Endodermal cell (in vitro differentiated cells): ENCODE measurements around the gene TPSB2. TPM values are rescaled to one million over a fixed set of nuclear protein-coding genes. Genes with fewer than 3 reads are reported as not detected.

ENCODE experiments used
- DNase-seq: peaks from one replicate; pipeline ENCODE4 v3.0.0-alpha.2; 2017
- H3K27ac ChIP-seq: 2 replicates; pipeline ENCODE4 v1.5.1; 2013; ENCODE audit warnings: mild to moderate bottlenecking, low read depth, low read length, moderate library complexity
- H3K27me3 ChIP-seq: 2 replicates; pipeline ENCODE4 v1.6.1; 2013; ENCODE audit warnings: mild to moderate bottlenecking, low read length, moderate library complexity; ENCODE audit not compliant: insufficient read depth, control insufficient read depth, poor library complexity, severe bottlenecking
- H3K36me3 ChIP-seq: 2 replicates; pipeline ENCODE4 v1.7.0; 2013; ENCODE audit warnings: mild to moderate bottlenecking, low read length, moderate library complexity; ENCODE audit not compliant: control insufficient read depth, insufficient read depth
- H3K4me1 ChIP-seq: one replicate; pipeline ENCODE4 v1.7.0; 2013; ENCODE audit warnings: low read length; ENCODE audit not compliant: control insufficient read depth, insufficient read depth
- H3K4me3 ChIP-seq: 2 replicates; pipeline ENCODE4 v1.5.1; 2013; ENCODE audit warnings: mild to moderate bottlenecking, low read length, moderate library complexity
- H3K9ac ChIP-seq: 2 replicates; pipeline ENCODE4 v1.6.1; 2013; ENCODE audit warnings: mild to moderate bottlenecking, low read length, moderate library complexity; ENCODE audit not compliant: poor library complexity, severe bottlenecking; ENCODE audit errors: extremely low read depth
- H3K9me3 ChIP-seq: 2 replicates; pipeline ENCODE4 v1.6.1; 2013; ENCODE audit warnings: mild to moderate bottlenecking, low read length, moderate library complexity; ENCODE audit not compliant: control insufficient read depth
- H3K27ac Mint-ChIP-seq: 2 replicates; pipeline ENCODE4 v1.8.0; 2020; ENCODE audit warnings: mixed read lengths
- H3K27me3 Mint-ChIP-seq: 2 replicates; pipeline ENCODE4 v1.8.0; 2021; ENCODE audit warnings: mild to moderate bottlenecking, mixed read lengths; ENCODE audit not compliant: insufficient read depth
- H3K36me3 Mint-ChIP-seq: 2 replicates; pipeline ENCODE4 v1.8.0; 2020; ENCODE audit warnings: low read depth, mixed read lengths
- H3K4me1 Mint-ChIP-seq: 2 replicates; pipeline ENCODE4 v1.8.0; 2020; ENCODE audit warnings: mixed read lengths
- H3K4me3 Mint-ChIP-seq: 2 replicates; pipeline ENCODE4 v1.8.0; 2020; ENCODE audit warnings: mild to moderate bottlenecking, moderate library complexity, mixed read lengths
- H3K9me3 Mint-ChIP-seq: 2 replicates; pipeline ENCODE4 v1.8.0; 2020; ENCODE audit warnings: mild to moderate bottlenecking, mixed read lengths
- WGBS, 2 experiments: methylation state at CpG; one replicate each; pipeline versions ENCODE4 v1.1.5 to v1.1.7; 2013; ENCODE audit warnings: missing lambda C conversion rate in 2 of 2, mixed read lengths in 1 of 2; ENCODE audit not compliant: insufficient coverage in 1 of 2, insufficient read length in 1 of 2; 5-methylcytosine and 5-hydroxymethylcytosine counted together
- total RNA-seq, 2 donors: library from RNA; stranded (reverse); fragmentation: NEBNext Ultra II Directional in 1 of 2; extraction: Animal tissue kit (Norgen Biotek cat#: 25700) in 1 of 2; gene quantifications; 2 replicates in 1 of 2; 3 replicates in 1 of 2; pipeline ENCODE4 v1.2.1, GENCODE V29; 2021
- TF ChIP-seq, protein P1 (sequence below): fragments of 200-600 bp; sonication (generic); conservative IDR thresholded peaks from 2 replicates; pipeline ENCODE4 v1.5.0; 2021; ENCODE audit warnings: antibody characterized with exemption, mild to moderate bottlenecking

The TPSB2 gene
- total RNA-seq, 2 donors from 2014 or later: not detected

- DNase-seq: no peak
- no peak overlapping the region for H3K4me3 ChIP-seq
- no peaks in the 10 kb centered on the region for H3K27me3 ChIP-seq
- TF ChIP-seq, protein P1, sequence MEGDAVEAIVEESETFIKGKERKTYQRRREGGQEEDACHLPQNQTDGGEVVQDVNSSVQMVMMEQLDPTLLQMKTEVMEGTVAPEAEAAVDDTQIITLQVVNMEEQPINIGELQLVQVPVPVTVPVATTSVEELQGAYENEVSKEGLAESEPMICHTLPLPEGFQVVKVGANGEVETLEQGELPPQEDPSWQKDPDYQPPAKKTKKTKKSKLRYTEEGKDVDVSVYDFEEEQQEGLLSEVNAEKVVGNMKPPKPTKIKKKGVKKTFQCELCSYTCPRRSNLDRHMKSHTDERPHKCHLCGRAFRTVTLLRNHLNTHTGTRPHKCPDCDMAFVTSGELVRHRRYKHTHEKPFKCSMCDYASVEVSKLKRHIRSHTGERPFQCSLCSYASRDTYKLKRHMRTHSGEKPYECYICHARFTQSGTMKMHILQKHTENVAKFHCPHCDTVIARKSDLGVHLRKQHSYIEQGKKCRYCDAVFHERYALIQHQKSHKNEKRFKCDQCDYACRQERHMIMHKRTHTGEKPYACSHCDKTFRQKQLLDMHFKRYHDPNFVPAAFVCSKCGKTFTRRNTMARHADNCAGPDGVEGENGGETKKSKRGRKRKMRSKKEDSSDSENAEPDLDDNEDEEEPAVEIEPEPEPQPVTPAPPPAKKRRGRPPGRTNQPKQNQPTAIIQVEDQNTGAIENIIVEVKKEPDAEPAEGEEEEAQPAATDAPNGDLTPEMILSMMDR: no peak
- H3K4me1 ChIP-seq: no peaks in the 10 kb centered on the region
- H3K27me3 Mint-ChIP-seq: peaks cover 8% of the 10 kb centered on the region
- H3K9ac ChIP-seq: no peak overlapping the region
- no peaks in the 10 kb centered on the region for H3K9me3 ChIP-seq
- H3K36me3 Mint-ChIP-seq: peaks cover 7% of the 10 kb centered on the region
- no peaks in the 10 kb centered on the region for H3K4me1 Mint-ChIP-seq
- no peak overlapping the region for H3K4me3 Mint-ChIP-seq
- H3K36me3 ChIP-seq: no peaks in the 10 kb centered on the region
- no peak overlapping the region for H3K27ac Mint-ChIP-seq
- H3K27ac ChIP-seq: no peak overlapping the region
- H3K9me3 Mint-ChIP-seq: no peaks in the 10 kb centered on the region
- WGBS, 2 experiments: 83 to 89% methylated on average over 1 to 9 of the region's 9 CpGs
These were observed 5.4 kb downstream of the TPSB2 start for GRCh38 chr16:1224558-1224957.

GRCh38 chr16:1223355-1224214 is 6.4 kb downstream of the TPSB2 start:
- no peak overlapping the region for H3K27ac Mint-ChIP-seq
- DNase-seq: no peak
- TF ChIP-seq, protein P1: no peak
- peaks cover 7% of the 10 kb centered on the region for H3K36me3 Mint-ChIP-seq
- no peaks in the 10 kb centered on the region for H3K4me1 Mint-ChIP-seq
- WGBS, 2 experiments: 93 to 96% methylated on average over 23 to 38 of the region's 38 CpGs
- Histone ChIP-seq H3K27me3 (no peaks in the 10 kb centered on the region), H3K36me3 (no peaks in the 10 kb centered on the region), H3K4me1 (no peaks in the 10 kb centered on the region), H3K4me3 (no peak overlapping the region), H3K27ac (no peak overlapping the region), H3K9me3 (no peaks in the 10 kb centered on the region), H3K9ac (no peak overlapping the region)
- peaks cover 8% of the 10 kb centered on the region for H3K27me3 Mint-ChIP-seq
- H3K9me3 Mint-ChIP-seq: no peaks in the 10 kb centered on the region
- H3K4me3 Mint-ChIP-seq: no peak overlapping the region

- Histone ChIP-seq H3K27ac (no peak overlapping the region), H3K4me1 (no peaks in the 10 kb centered on the region), H3K36me3 (no peaks in the 10 kb centered on the region), H3K9ac (no peak overlapping the region), H3K9me3 (no peaks in the 10 kb centered on the region), H3K27me3 (no peaks in the 10 kb centered on the region), H3K4me3 (no peak overlapping the region)
- no peak overlapping the region for H3K4me3 Mint-ChIP-seq
- no peaks in the 10 kb centered on the region for H3K9me3 Mint-ChIP-seq
- peaks cover 8% of the 10 kb centered on the region for H3K36me3 Mint-ChIP-seq
- TF ChIP-seq, protein P1: no peak
- 89% methylated on average over 18 to 25 of the region's 25 CpGs for WGBS, 2 experiments
- no peak overlapping the region for H3K27ac Mint-ChIP-seq
- H3K4me1 Mint-ChIP-seq: no peaks in the 10 kb centered on the region
- no peak for DNase-seq
- peaks cover 7% of the 10 kb centered on the region for H3K27me3 Mint-ChIP-seq
These were observed 7.2 kb downstream of the TPSB2 start for GRCh38 chr16:1222553-1223354.
